WTC11 (cell line): Measurements from ENCODE around the gene SHROOM1. TPM values are rescaled to one million over a fixed set of nuclear protein-coding genes. Genes with fewer than 3 reads are reported as not detected.

Experiments
- ATAC-seq: fragments of 200-7000 bp; cut with Tn5 transposase; 2 replicates; pipeline ENCODE4 v1.10.0; 2021; ENCODE audit warnings: mild to moderate bottlenecking, moderate library complexity
- CTCF ChIA-PET: fragments of 300-600 bp; sonication (Branson Sonifier 250); formaldehyde crosslinking; loops from one replicate; lab custom pipeline; 2021; ENCODE audit warnings: antibody characterized with exemption; lab: Charles Lee
- POLR2A ChIA-PET: fragments of 350-600 bp; sonication (Branson Sonifier 250); formaldehyde crosslinking; loops from one replicate; lab custom pipeline; 2021; ENCODE audit warnings: antibody characterized with exemption; lab: Charles Lee
- DNase-seq: peaks from one replicate; pipeline ENCODE4 v3.0.0; 2021; ENCODE audit warnings: low spot score
- H3K27ac Mint-ChIP-seq: 2 replicates; pipeline ENCODE4 v1.8.0; 2021; ENCODE audit warnings: mixed read lengths
- H3K27me3 Mint-ChIP-seq: 2 replicates; pipeline ENCODE4 v1.8.0; 2021; ENCODE audit warnings: low read depth, mild to moderate bottlenecking, moderate library complexity, mixed read lengths
- H3K36me3 Mint-ChIP-seq: 2 replicates; pipeline ENCODE4 v1.8.0; 2021; ENCODE audit warnings: mixed read lengths
- H3K4me1 Mint-ChIP-seq: 2 replicates; pipeline ENCODE4 v1.8.0; 2022; ENCODE audit warnings: mixed read lengths
- H3K4me3 Mint-ChIP-seq: 2 replicates; pipeline ENCODE4 v1.8.0; 2021; ENCODE audit warnings: mild to moderate bottlenecking, moderate library complexity, mixed read lengths
- H3K9me3 Mint-ChIP-seq: 2 replicates; pipeline ENCODE4 v1.8.0; 2021; ENCODE audit warnings: mixed read lengths
- CREM ChIP-seq: sonication (generic); formaldehyde crosslinking; IDR thresholded peaks from 2 replicates; pipeline ENCODE4 v1.8.1; 2022; ENCODE audit warnings: mild to moderate bottlenecking, missing genetic modification reagents, moderate library complexity
- EMX1 ChIP-seq: fragments of 250-450 bp; sonication (Bioruptor Pico); IDR thresholded peaks from 2 replicates; pipeline ENCODE4 v1.8.0; 2021; ENCODE audit warnings: mild to moderate bottlenecking
- ESRRA ChIP-seq: sonication (generic); formaldehyde crosslinking; IDR thresholded peaks from 2 replicates; pipeline ENCODE4 v1.8.1; 2022; ENCODE audit warnings: mild to moderate bottlenecking, missing genetic modification reagents, borderline replicate concordance
- KAT7 ChIP-seq: sonication (generic); formaldehyde crosslinking; IDR thresholded peaks from 2 replicates; pipeline ENCODE4 v1.8.1; 2023; ENCODE audit warnings: missing genetic modification reagents, mild to moderate bottlenecking, borderline replicate concordance
- MXD4 ChIP-seq: fragments of 250-450 bp; sonication (Bioruptor Pico); IDR thresholded peaks from 2 replicates; pipeline ENCODE4 v1.8.0; 2021; ENCODE audit warnings: mild to moderate bottlenecking, moderate library complexity, borderline replicate concordance
- NFE2L1 ChIP-seq: sonication (generic); formaldehyde crosslinking; IDR thresholded peaks from 2 replicates; pipeline ENCODE4 v1.8.1; 2023; ENCODE audit warnings: missing genetic modification reagents
- TEAD1 ChIP-seq: sonication (generic); formaldehyde crosslinking; IDR thresholded peaks from 2 replicates; pipeline ENCODE4 v1.8.0; 2022; ENCODE audit warnings: mild to moderate bottlenecking, missing genetic modification reagents
- ZNF219 ChIP-seq: sonication (generic); formaldehyde crosslinking; IDR thresholded peaks from 2 replicates; pipeline ENCODE4 v1.8.0; 2023; ENCODE audit warnings: missing genetic modification reagents, mild to moderate bottlenecking, borderline replicate concordance
- ZNF232 ChIP-seq: sonication (generic); formaldehyde crosslinking; IDR thresholded peaks from 2 replicates; pipeline ENCODE4 v1.8.0; 2022; ENCODE audit warnings: mild to moderate bottlenecking, missing genetic modification reagents
- ZNF263 ChIP-seq: sonication (generic); formaldehyde crosslinking; IDR thresholded peaks from 2 replicates; pipeline ENCODE4 v1.8.1; 2022; ENCODE audit warnings: low read depth, mild to moderate bottlenecking, moderate library complexity, missing genetic modification reagents
- ZNF396 ChIP-seq: fragments of 250-450 bp; sonication (Bioruptor Pico); IDR thresholded peaks from 2 replicates; pipeline ENCODE4 v1.8.0; 2021; ENCODE audit warnings: mild to moderate bottlenecking, moderate library complexity, borderline replicate concordance
- total RNA-seq: library from RNA; stranded (reverse); gene quantifications from 3 replicates; pipeline ENCODE4 v1.2.3, GENCODE V29; 2021
- TF ChIP-seq, protein P1 (sequence below): sonication (generic); formaldehyde crosslinking; IDR thresholded peaks from 2 replicates; pipeline ENCODE4 v1.8.1; 2023; ENCODE audit warnings: mild to moderate bottlenecking, missing genetic modification reagents, moderate library complexity
- TF ChIP-seq, protein P2 (sequence below): sonication (generic); formaldehyde crosslinking; conservative IDR thresholded peaks from 2 replicates; pipeline ENCODE4 v1.8.1; 2023; ENCODE audit warnings: mild to moderate bottlenecking, low read depth, missing genetic modification reagents, moderate library complexity
- TF ChIP-seq, protein P3 (sequence below): sonication (generic); formaldehyde crosslinking; IDR thresholded peaks from 2 replicates; pipeline ENCODE4 v1.8.1; 2022; ENCODE audit warnings: missing genetic modification reagents, borderline replicate concordance
- TF ChIP-seq, protein P4 (sequence below): sonication (generic); formaldehyde crosslinking; IDR thresholded peaks from 2 replicates; pipeline ENCODE4 v1.8.1; 2023; ENCODE audit warnings: mild to moderate bottlenecking, missing genetic modification reagents
- TF ChIP-seq, protein P5 (sequence below): sonication (generic); formaldehyde crosslinking; IDR thresholded peaks from 2 replicates; pipeline ENCODE4 v1.8.0; 2022; ENCODE audit warnings: missing genetic modification reagents
- TF ChIP-seq, protein P6 (sequence below): fragments of 200-600 bp; IDR thresholded peaks from 2 replicates; pipeline ENCODE4 v1.8.0; 2022; ENCODE audit warnings: antibody characterized with exemption

SHROOM1 gene
- total RNA-seq, 1 experiment from 2014 or later = 8.1 TPM

DNA sequence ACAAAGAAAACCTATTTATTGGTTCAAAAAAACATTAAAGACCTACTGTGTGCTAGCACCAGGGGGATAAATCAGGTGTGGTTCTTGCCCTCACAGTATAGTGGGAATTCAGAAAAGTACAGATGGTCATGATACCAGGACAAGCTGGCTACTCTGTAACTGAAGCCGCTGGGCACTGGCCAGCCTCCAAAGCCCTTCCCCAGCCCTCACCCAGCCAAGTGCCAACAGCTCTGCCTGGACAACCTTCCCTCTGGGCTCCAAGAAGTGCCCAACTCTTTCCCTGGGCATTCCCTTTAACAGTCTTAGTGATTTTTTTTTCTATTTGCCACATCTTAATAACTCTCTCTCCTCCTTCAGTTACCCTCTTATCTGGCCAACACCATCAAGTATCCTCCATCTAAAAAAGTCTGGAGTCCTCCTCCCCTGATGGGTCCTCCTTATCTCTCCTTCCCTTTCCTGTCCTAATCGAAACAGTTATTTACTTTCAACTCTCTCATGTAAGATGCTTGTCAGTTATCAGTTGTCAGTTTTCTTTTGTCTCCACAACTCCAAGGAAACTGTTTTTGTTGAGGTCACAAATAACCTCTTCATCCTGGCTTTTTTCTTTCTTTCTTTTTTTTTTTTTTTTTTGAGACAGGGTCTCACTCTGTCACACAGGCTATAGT, 40.1 kb downstream of the SHROOM1 start (continued):
- no peak for TF ChIP-seq ZNF396 (CRISPR knock-in tag)
- no peak for TF ChIP-seq ZNF263
- no peak for TF ChIP-seq TEAD1 (CRISPR knock-in tag)

DNA sequence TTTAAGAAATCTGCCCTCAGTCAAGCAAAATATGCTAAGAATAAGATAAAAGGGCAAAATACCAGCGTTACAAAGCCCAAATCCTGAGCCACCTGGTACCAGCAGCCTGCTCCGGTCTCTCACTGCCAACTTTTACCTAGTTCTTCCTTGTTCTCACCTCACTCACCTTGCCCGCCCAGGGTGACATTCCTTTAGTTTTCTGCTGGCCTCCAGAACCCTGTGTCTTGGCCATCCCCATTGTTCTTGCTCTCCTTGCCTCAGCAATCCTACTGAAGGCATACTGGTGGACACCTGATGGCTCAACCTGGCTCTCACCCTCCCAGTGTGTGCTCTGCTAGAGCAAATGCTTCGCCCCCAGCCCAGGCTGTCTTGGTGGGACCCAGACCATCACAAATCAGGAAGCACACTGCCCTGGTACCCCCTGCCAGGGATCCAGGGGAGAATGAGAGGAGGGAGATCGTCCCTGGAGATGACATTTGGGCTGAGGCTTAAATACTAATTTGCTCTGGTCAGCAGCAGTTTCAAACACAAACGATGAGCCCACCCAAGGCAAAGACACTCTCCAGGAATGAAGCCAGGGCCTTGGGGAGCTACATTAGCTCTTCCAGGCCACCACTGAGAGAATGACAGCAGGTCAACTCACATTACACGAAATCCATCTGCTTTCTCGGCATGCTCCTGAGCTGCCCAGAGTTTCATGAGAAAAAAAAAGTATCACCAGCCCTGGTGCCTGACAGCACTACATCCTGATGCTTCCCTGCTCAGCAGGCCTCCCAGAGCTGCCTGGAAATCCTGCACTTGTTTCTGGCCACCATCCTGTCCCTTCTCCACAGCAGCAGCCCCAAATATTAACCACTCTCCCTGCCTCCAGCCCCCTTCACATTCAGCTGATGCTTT, 41.2 kb downstream of the SHROOM1 start:
- Mint-ChIP-seq H3K4me1 (peaks cover 6% of the 10 kb centered on the region; the same call in 1 of the 2 replicates), H3K27me3 (peaks cover 10% of the 10 kb centered on the region), H3K9me3 (peaks cover 6% of the 10 kb centered on the region), H3K27ac (no peak overlapping the region), H3K36me3 (no peaks in the 10 kb centered on the region), H3K4me3 (no peak overlapping the region)
- DNase-seq (no peak), ATAC-seq (no peak)
- TF ChIP-seq, protein P1, sequence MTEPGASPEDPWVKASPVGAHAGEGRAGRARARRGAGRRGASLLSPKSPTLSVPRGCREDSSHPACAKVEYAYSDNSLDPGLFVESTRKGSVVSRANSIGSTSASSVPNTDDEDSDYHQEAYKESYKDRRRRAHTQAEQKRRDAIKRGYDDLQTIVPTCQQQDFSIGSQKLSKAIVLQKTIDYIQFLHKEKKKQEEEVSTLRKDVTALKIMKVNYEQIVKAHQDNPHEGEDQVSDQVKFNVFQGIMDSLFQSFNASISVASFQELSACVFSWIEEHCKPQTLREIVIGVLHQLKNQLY (CRISPR knock-in tag) = no peak
- TF ChIP-seq CREM (no peak), KAT7 (no peak), EMX1 (CRISPR knock-in tag) (no peak), ZNF232 (CRISPR knock-in tag) (no peak), NFE2L1 (CRISPR knock-in tag) (no peak), ESRRA (CRISPR knock-in tag) (no peak), ZNF219 (CRISPR knock-in tag) (no peak), MXD4 (CRISPR knock-in tag) (no peak)
- TF ChIP-seq, protein P2, sequence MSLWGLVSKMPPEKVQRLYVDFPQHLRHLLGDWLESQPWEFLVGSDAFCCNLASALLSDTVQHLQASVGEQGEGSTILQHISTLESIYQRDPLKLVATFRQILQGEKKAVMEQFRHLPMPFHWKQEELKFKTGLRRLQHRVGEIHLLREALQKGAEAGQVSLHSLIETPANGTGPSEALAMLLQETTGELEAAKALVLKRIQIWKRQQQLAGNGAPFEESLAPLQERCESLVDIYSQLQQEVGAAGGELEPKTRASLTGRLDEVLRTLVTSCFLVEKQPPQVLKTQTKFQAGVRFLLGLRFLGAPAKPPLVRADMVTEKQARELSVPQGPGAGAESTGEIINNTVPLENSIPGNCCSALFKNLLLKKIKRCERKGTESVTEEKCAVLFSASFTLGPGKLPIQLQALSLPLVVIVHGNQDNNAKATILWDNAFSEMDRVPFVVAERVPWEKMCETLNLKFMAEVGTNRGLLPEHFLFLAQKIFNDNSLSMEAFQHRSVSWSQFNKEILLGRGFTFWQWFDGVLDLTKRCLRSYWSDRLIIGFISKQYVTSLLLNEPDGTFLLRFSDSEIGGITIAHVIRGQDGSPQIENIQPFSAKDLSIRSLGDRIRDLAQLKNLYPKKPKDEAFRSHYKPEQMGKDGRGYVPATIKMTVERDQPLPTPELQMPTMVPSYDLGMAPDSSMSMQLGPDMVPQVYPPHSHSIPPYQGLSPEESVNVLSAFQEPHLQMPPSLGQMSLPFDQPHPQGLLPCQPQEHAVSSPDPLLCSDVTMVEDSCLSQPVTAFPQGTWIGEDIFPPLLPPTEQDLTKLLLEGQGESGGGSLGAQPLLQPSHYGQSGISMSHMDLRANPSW (CRISPR knock-in tag) = no peak
- TF ChIP-seq, protein P3, sequence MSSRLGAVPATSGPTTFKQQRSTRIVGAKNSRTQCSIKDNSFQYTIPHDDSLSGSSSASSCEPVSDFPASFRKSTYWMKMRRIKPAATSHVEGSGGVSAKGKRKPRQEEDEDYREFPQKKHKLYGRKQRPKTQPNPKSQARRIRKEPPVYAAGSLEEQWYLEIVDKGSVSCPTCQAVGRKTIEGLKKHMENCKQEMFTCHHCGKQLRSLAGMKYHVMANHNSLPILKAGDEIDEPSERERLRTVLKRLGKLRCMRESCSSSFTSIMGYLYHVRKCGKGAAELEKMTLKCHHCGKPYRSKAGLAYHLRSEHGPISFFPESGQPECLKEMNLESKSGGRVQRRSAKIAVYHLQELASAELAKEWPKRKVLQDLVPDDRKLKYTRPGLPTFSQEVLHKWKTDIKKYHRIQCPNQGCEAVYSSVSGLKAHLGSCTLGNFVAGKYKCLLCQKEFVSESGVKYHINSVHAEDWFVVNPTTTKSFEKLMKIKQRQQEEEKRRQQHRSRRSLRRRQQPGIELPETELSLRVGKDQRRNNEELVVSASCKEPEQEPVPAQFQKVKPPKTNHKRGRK (CRISPR knock-in tag) = no peak
- TF ChIP-seq, protein P4, sequence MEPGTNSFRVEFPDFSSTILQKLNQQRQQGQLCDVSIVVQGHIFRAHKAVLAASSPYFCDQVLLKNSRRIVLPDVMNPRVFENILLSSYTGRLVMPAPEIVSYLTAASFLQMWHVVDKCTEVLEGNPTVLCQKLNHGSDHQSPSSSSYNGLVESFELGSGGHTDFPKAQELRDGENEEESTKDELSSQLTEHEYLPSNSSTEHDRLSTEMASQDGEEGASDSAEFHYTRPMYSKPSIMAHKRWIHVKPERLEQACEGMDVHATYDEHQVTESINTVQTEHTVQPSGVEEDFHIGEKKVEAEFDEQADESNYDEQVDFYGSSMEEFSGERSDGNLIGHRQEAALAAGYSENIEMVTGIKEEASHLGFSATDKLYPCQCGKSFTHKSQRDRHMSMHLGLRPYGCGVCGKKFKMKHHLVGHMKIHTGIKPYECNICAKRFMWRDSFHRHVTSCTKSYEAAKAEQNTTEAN (CRISPR knock-in tag) = no peak
- TF ChIP-seq, protein P5, sequence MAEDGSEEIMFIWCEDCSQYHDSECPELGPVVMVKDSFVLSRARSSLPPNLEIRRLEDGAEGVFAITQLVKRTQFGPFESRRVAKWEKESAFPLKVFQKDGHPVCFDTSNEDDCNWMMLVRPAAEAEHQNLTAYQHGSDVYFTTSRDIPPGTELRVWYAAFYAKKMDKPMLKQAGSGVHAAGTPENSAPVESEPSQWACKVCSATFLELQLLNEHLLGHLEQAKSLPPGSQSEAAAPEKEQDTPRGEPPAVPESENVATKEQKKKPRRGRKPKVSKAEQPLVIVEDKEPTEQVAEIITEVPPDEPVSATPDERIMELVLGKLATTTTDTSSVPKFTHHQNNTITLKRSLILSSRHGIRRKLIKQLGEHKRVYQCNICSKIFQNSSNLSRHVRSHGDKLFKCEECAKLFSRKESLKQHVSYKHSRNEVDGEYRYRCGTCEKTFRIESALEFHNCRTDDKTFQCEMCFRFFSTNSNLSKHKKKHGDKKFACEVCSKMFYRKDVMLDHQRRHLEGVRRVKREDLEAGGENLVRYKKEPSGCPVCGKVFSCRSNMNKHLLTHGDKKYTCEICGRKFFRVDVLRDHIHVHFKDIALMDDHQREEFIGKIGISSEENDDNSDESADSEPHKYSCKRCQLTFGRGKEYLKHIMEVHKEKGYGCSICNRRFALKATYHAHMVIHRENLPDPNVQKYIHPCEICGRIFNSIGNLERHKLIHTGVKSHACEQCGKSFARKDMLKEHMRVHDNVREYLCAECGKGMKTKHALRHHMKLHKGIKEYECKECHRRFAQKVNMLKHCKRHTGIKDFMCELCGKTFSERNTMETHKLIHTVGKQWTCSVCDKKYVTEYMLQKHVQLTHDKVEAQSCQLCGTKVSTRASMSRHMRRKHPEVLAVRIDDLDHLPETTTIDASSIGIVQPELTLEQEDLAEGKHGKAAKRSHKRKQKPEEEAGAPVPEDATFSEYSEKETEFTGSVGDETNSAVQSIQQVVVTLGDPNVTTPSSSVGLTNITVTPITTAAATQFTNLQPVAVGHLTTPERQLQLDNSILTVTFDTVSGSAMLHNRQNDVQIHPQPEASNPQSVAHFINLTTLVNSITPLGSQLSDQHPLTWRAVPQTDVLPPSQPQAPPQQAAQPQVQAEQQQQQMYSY = no peak
- TF ChIP-seq, protein P6, sequence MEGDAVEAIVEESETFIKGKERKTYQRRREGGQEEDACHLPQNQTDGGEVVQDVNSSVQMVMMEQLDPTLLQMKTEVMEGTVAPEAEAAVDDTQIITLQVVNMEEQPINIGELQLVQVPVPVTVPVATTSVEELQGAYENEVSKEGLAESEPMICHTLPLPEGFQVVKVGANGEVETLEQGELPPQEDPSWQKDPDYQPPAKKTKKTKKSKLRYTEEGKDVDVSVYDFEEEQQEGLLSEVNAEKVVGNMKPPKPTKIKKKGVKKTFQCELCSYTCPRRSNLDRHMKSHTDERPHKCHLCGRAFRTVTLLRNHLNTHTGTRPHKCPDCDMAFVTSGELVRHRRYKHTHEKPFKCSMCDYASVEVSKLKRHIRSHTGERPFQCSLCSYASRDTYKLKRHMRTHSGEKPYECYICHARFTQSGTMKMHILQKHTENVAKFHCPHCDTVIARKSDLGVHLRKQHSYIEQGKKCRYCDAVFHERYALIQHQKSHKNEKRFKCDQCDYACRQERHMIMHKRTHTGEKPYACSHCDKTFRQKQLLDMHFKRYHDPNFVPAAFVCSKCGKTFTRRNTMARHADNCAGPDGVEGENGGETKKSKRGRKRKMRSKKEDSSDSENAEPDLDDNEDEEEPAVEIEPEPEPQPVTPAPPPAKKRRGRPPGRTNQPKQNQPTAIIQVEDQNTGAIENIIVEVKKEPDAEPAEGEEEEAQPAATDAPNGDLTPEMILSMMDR = no peak
- POLR2A ChIA-PET = interaction anchor here (0.7 kb wide), 1 partner anchor 71 kb away, joined by 3 read pairs; no protein-coding TSS in a partner anchor
- CTCF ChIA-PET = interaction anchor here (1.0 to 1.4 kb wide), 2 partner anchors 18 to 36 kb away, joined by 6 to 7 read pairs; no protein-coding TSS in a partner anchor
